Measurements from ENCODE around the gene NXPE3.

Gene NXPE3

GRCh38 chr3:101846709-101847108 is 67.7 kb downstream of the NXPE3 start:
- Histone ChIP-seq H3K4me3 (ENCODE audit: low read length) (no peak overlapping the region), H3K79me2 (ENCODE audit: low read length) (peaks cover 20% of the 10 kb centered on the region), H3K9me2 (replicated peaks; ENCODE audit: insufficient read depth, low read length) (no peaks in the 10 kb centered on the region), H3K9ac (ENCODE audit: low read length) (no peak overlapping the region), H3K27ac (ENCODE audit: low read length) (no peak overlapping the region), H3K36me3 (replicated peaks; ENCODE audit: insufficient read depth, low read length) (no peaks in the 10 kb centered on the region), H3K4me2 (ENCODE audit: low read depth, low read length) (no peak overlapping the region), H4K20me1 (ENCODE audit: insufficient read depth, low read length) (no peaks in the 10 kb centered on the region), H3K4me1 (ENCODE audit: low read length) (peaks cover 13% of the 10 kb centered on the region), H3F3A (ENCODE audit: insufficient read depth, low read length) (peaks cover 21% of the 10 kb centered on the region), H2AFZ (ENCODE audit: low read length) (no peak overlapping the region), H3K27me3 (replicated peaks; ENCODE audit: insufficient read depth, low read length) (no peaks in the 10 kb centered on the region), H3K9me3 (replicated peaks; ENCODE audit: insufficient read depth, low read length) (no peaks in the 10 kb centered on the region)
- no peak for DNase-seq
- TF ChIP-seq EZH2 (optimal IDR thresholded peaks at IDR 0.05; ENCODE audit: low read depth, low read length), result no peak
- TF ChIP-seq CTCF (IDR thresholded peaks at IDR 0.05; ENCODE audit: low read length), result no peak
- no peak for TF ChIP-seq EZH2phosphoT487 (IDR thresholded peaks at IDR 0.05; ENCODE audit: low read length)

GRCh38 chr3:101847328-101847727 is 68.3 kb downstream of the NXPE3 start:
- peaks cover 14% of the 10 kb centered on the region for H3K4me1 ChIP-seq (ENCODE audit: low read length)
- no peak for DNase-seq
- H3K9me3 ChIP-seq (replicated peaks; ENCODE audit: insufficient read depth, low read length), result no peaks in the 10 kb centered on the region
- no peaks in the 10 kb centered on the region for H3K9me2 ChIP-seq (replicated peaks; ENCODE audit: insufficient read depth, low read length)
- no peak overlapping the region for H3K4me2 ChIP-seq (ENCODE audit: low read depth, low read length)
- no peak overlapping the region for H3K27ac ChIP-seq (ENCODE audit: low read length)
- no peaks in the 10 kb centered on the region for H4K20me1 ChIP-seq (ENCODE audit: insufficient read depth, low read length)
- no peak overlapping the region for H3K9ac ChIP-seq (ENCODE audit: low read length)
- peaks cover 26% of the 10 kb centered on the region for H3K79me2 ChIP-seq (ENCODE audit: low read length)
- H3K36me3 ChIP-seq (replicated peaks; ENCODE audit: insufficient read depth, low read length), result peaks cover 4% of the 10 kb centered on the region
- peaks cover 21% of the 10 kb centered on the region for H3F3A ChIP-seq (ENCODE audit: insufficient read depth, low read length)
- H2AFZ ChIP-seq (ENCODE audit: low read length), result no peak overlapping the region
- no peaks in the 10 kb centered on the region for H3K27me3 ChIP-seq (replicated peaks; ENCODE audit: insufficient read depth, low read length)
- TF ChIP-seq EZH2 (optimal IDR thresholded peaks at IDR 0.05; ENCODE audit: low read depth, low read length) (no peak), CTCF (IDR thresholded peaks at IDR 0.05; ENCODE audit: low read length) (no peak), EZH2phosphoT487 (IDR thresholded peaks at IDR 0.05; ENCODE audit: low read length) (no peak)
- H3K4me3 ChIP-seq (ENCODE audit: low read length), result no peak overlapping the region

- Histone ChIP-seq H4K20me1 (ENCODE audit: insufficient read depth, low read length) (no peaks in the 10 kb centered on the region), H3K36me3 (replicated peaks; ENCODE audit: insufficient read depth, low read length) (peaks cover 14% of the 10 kb centered on the region), H3K9me3 (replicated peaks; ENCODE audit: insufficient read depth, low read length) (no peaks in the 10 kb centered on the region), H3K4me2 (ENCODE audit: low read depth, low read length) (peak overlapping the region; percentile 75), H3K9ac (ENCODE audit: low read length) (peak overlapping the region; percentile 65; the same call in 1 of the 2 replicates), H3F3A (ENCODE audit: insufficient read depth, low read length) (peaks cover 21% of the 10 kb centered on the region), H2AFZ (ENCODE audit: low read length) (peak overlapping the region; percentile 71), H3K27me3 (replicated peaks; ENCODE audit: insufficient read depth, low read length) (no peaks in the 10 kb centered on the region), H3K4me3 (ENCODE audit: low read length) (peak overlapping the region; percentile 92), H3K27ac (ENCODE audit: low read length) (peak overlapping the region; percentile 41; the same call in 1 of the 2 replicates), H3K4me1 (ENCODE audit: low read length) (peaks cover 14% of the 10 kb centered on the region), H3K9me2 (replicated peaks; ENCODE audit: insufficient read depth, low read length) (no peaks in the 10 kb centered on the region), H3K79me2 (ENCODE audit: low read length) (peaks cover 33% of the 10 kb centered on the region)
- DNase-seq, result no peak
- TF ChIP-seq EZH2phosphoT487 (IDR thresholded peaks at IDR 0.05; ENCODE audit: low read length) (no peak), CTCF (IDR thresholded peaks at IDR 0.05; ENCODE audit: low read length) (no peak), EZH2 (optimal IDR thresholded peaks at IDR 0.05; ENCODE audit: low read depth, low read length) (no peak)
These were observed 69.3 kb downstream of the NXPE3 start for GRCh38 chr3:101848326-101848725.
